HG02852 (cell line): ENCODE results near the gene ANAPC10.
"Not testable (repeated sequence)": the region's sequence is repeated elsewhere in the genome, so short reads cannot be mapped to it uniquely, and the experiment has no call there.

ENCODE experiments used
- ATAC-seq: cut with Tn5 transposase; IDR thresholded peaks from one replicate; pipeline ENCODE4 v1.9.1; 2021; ENCODE audit warnings: mild to moderate bottlenecking, moderate library complexity; ENCODE audit not compliant: unreplicated experiment

Gene ANAPC10

DNA sequence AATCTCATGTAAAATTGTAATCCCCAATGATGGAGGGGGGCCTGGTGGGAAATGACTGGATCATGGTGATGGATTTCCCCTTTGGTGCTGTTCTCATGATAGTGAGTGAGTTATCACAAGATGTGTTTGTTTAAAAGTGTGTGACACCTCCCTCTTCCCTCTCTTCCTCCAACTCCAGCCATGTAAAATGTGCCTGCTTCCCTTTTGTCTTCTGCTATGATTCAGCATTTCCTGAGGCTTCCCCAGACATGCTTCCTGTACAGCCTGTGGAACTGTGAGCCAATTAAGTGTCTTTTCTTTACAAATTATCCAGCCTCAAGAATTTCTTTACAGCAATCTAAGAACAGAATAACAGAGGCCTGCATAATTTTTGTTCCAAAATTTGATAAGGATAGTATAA is 85.2 kb downstream of the ANAPC10 start:
- ATAC-seq: no peak

DNA sequence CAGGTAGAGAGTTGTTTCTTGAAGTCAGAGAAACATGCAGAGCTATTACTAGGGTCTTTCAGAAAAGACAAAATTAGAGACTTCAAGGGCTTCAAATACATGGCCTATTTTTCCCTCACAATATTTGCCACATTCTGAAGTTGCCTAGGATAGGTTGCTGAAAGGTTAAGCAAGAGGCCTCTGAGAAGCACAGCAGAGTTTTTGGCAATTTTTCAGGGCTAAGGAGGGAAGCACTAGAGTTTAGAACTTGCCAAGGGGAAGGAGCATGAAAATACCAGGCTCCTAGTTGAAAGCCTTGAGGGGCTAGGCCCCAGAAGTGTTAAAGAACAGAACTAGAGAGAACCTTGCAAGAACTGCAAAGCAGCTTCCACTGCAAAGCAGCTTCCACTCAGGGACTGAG is 86.4 kb downstream of the ANAPC10 start:
- no peak for ATAC-seq

DNA sequence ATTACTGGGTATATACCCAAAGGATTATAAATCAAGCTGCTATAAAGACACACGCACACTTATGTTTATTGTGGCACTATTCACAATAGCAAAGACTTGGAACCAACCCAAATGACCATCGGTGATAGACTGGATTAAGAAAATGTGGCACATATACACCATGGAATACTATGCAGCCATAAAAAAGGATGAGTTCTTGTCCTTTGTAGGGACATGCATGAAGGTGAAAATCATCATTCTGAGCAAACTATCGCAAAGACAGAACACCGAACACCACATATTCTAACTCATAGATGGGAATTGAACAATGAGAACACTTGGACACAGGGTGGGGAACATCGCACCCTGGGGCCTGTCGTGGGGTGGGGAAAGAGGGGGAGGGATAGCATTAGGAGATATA is 87.7 kb downstream of the ANAPC10 start:
- not testable (repeated sequence) for ATAC-seq

DNA sequence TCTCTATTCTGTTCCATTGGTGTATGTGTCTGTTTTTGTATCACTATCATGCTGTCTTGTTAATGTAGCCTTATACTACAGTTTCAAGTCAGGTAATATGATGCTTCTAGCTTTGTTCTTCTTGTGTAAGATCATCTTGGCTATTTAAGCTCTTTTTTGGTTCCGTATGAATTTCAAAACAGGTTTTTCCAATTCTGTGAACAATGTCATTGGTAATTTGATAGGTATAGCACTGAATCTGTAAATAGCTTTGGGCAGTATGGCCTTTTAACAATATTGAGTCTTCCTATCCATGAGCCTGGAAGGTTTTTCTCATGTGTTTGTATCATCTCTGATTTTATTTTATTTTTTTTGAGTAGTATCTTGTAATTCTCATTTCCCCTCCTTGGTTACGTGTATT is 94.3 kb downstream of the ANAPC10 start:
- no peak for ATAC-seq

DNA sequence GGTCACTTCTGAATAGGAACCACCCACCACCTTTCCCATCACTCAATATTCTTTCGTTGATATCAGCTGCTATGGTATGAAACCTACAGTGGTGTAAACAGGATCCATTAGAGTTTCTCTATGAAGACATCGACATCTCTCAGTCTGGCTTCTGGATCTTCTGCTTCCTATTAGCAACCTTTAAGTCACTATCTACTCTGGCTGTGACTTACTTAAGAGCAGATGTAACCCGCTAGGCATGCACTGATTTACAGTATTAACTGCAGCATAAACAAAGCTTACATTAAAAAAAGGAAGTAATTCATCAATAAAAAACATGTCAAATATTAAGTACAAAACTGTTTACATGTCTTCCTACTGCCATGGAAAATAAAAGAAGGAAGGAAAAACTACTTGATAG is 96.4 kb downstream of the ANAPC10 start:
- ATAC-seq: no peak

DNA sequence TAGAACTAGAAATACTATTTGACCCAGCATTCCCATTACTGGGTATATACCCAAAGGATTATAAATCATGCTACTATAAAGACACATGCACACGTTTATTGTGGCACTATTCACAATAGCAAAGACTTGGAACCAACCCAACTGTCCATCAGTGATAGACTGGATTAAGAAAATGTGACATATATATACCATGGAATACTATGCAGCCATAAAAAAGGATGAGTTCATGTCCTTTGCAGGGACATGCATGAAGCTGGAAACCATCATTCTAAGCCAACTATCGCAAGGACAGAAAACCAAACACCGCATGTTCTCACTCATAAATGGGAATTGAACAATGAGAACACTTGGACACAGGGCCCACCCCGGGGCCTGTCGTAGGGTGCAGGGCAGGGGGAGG is 97.3 kb downstream of the ANAPC10 start:
- ATAC-seq: not testable (repeated sequence)

DNA sequence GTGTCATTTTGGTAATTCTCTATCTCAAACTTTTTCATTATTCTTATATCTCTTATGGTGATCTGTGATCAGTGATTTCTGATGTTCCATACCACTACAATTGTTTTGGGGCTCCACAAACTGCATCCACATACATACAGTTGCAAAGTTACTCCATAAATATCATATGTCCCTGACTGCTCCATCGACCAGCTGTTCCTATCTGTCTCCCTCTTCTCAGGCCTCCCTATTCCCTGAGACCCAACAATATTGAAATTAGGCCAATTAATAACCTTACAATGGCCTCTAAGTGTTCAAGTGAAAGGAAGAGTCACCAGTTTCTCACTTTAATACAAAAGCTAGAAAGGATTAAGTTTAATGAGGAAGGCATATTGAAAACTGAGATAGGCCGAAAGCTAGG is 108.7 kb downstream of the ANAPC10 start:
- ATAC-seq: no peak

DNA sequence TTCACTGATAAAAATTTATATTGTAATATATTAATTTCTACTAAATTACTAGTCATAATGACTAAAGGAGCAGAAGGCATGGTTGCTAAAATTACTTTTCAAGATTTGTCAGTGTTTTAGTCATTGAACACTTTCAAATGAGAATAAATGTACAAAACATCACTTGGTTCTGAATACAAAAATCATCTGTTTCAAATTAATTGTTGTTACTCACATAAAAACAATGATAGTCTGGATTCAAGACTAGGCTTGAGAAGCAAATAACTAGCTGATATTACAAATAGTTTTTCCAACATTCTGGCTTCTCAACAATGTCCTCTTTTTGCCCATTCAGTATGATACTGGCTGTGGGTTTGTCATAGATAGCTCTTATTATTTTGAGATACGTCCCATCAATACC is 112.5 kb downstream of the ANAPC10 start:
- no peak for ATAC-seq

DNA sequence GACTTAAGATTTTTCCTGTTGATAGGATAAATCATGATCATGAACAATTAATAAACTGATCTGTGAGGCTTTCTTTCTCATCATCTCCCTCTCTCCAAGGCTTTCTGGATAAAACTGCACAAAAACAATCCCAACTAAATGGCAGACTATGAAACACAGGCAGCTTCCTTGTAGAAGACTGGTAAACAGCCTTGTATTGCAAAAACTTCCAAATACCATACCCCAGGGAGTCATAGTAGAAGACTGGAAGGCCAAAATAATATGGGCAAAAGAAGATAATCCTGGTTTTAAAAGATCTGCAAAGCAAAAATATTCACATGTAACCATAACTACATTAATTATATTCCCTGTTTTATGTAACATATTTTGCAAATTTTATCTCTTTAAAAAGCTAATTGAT is 113.0 kb downstream of the ANAPC10 start:
- no peak for ATAC-seq

DNA sequence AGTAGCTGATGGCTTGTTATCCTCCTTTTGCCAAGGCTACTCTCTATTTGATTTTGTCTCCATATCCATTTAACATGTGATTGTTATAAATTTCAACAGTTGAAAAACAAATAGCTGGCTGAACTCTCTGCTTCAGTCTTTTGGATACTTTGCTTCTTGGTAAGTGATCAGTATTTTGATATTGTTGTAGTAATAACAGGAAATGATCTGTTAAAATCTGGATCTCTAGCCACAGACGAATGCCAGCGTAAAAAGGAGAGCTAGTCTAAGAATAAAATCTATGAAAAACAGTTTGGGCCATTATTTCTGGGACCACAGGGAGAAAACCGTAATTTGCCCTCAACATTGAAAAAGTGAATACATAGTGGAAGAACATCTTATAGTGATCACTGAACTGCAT is 113.8 kb downstream of the ANAPC10 start:
- ATAC-seq: no peak

DNA sequence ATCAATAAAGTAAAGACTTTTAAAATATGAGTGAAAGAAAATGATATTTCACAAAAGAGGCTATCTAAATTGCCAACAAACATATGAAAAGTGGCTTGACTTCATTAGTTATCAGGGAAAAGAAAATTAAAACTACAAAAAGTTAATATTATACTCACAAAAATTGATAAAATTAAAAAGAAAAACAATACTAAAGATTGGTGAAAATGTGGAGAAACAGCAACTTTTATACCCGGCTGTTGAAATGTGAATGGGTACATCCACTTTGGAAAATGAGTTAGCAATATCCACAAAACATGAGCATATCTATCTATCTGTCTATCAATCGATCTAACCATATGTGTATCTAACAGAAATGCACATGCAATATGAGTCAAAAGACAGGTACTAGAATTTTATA is 122.3 kb downstream of the ANAPC10 start:
- ATAC-seq: no peak

DNA sequence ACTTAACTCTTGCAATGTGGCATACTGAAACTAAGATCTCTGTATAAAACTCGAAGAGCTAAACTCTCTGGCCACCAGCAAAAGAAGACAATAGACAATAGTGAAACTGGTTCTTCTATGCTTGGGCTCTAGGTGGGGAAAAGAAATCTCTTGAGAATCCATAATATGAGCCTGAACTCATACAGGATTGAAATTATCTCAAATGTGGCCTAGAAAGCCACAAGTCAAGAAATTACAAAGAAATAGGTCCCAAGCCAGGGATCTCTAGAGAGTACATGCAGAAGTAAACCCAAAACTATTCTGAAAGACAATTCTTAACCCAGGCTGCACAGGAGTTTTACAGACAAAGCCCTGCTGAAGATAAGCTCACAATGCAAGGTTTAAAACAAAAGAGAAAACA is 127.4 kb downstream of the ANAPC10 start:
- ATAC-seq: peak; percentile 67

DNA sequence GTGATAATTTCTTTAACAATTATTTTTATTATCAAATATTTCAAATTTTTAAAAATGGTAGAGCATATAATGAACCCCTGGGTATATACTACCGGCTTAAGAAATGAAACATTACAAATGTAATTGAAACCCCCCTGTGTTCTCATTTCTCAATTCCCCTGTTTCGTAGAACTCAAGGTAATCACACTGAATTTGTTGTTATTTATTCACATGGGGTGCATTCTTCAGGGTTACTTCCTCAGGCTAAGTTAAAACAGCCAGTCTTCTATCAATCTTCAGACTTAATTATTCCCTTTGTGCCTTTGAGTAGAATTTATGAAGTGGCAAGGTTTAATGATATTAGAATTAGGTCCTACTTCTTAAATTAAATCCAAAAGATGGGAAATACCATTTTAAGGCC is 128.2 kb downstream of the ANAPC10 start:
- ATAC-seq: no peak

DNA sequence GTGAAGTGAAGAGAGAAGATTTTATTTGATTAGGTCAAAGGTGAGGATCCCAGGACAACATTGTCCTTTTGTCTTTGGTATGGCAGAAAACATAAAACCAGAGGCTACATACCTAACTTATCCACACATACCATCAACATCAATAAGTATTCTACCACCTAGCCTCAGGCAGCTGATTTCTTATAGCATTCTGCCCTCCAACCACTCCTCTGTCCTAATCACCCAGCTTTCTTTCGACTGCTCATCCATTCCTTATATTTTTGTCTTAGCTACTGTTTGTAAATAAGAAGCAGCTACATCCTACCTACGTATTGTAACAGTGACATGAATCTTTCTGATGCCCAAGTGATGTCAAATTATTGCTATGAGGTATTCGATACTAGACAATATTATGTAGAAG is 129.4 kb downstream of the ANAPC10 start:
- ATAC-seq: no peak

DNA sequence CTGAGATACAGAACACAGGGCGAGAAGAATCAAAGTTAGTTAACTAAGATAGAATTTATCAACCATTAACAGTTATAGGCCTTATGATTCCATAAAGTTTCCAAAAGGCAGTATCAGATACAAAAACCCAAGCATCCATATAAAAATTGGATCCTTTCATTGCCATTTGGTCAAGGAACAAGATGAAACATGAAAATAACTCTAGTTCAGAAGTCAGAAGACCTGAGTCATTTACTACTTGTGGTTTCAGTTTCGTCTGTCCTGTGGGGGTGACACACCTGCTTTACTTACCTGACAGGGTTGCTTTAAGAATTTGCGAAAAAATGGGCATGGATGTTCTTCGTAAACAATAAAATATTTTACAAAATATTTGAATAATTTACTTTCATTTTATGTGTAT is 130.8 kb downstream of the ANAPC10 start:
- peak; percentile 75 for ATAC-seq

DNA sequence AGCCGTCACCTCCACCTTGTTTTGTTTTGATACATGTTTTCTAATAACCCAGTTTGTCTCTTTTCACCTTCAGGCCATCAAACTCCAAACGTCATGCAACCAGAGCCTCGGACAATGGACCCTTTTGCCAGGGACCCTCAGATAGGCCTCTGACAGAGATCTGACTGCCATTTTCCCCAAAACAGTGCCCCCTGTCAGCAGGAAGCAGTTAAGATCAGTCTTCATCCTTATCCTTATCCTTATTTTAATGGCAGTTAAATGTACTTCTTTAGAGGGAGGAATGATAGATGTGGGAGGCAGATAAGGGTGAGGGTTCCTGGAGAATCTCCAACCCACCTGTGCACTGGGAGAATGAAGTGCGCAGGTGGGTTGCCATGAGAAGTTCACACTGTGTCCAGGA is 135.7 kb downstream of the ANAPC10 start:
- no peak for ATAC-seq

DNA sequence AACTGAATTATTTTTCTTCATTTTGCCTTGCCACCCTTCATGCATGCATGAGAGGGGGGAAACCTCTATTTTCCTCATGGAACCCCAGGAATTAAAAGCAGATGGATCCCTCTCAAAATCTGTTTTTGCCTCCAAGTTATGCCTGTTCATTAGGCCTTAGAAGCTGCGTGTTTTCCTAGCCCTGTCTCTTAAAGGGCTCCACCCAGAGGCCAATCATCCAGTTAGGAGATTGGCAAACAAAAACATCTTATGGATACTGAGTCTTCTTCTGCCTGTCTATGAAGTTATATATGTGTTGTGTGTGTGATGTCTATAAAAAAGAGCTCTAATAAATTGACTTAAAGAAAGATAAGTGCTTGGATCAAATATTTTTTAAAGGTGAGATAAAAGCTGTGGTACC is 142.9 kb downstream of the ANAPC10 start:
- no peak for ATAC-seq

DNA sequence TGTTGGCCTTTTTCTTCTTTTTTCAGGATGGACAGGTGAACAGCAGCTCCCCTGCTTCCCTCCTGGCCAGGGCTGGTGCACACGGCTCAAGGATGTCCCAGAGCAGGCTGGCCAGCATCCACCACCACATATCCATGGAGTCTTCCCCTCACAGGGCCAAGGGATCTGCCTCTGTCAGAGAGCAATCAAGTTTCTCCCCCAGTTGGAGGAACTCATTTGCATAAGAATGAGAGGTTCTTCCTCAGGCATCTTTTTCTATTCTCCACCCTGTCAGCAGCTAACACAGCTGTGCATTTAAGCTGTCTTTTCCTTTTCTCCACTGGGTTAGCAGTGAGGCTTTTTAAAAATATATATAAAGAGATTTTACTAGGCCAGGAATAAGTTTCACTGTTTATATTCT is 143.8 kb downstream of the ANAPC10 start:
- ATAC-seq: no peak

DNA sequence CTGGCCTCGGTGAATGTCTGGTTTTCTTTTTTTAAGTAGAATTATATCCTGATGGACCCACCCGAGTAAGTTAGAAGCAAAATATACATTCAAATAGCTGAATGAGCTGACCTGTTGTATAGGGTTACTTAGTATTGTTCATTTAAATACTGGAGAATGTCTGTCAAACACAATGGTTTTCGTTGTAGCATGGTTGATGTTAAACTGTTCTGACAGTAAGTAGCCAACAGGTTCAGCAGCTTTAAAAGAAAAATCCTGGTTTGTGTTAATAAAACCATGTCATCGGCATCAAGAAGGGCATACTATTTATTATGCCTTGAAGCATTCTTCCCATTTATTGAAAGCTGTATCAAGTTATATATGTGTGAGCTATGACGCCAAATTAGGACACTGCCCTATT is 149.6 kb downstream of the ANAPC10 start:
- no peak for ATAC-seq

DNA sequence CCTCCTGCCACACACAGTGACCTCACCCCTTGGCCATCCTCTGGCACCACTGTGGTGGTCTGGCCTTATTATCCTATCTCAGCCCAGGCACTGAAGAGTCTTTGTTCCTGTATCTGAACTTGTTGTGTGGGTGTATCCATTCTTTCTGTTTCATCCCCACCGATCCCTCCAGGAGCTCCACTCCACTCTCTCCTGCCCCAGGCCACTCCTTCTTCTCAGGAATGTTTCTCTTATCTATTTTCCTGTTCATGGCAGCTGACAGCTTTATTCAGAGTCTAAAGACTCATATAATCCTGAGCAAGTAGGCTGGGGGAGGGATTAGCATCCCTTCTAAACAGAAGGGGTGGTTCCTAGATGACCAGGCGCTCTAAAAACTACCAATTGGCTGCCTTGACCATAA is 150.0 kb downstream of the ANAPC10 start:
- ATAC-seq: no peak
